ENCODE results near the gene DEPP1. TPM values are rescaled to one million over a fixed set of nuclear protein-coding genes. Genes with fewer than 3 reads are reported as not detected.

Gene DEPP1
- total RNA-seq, 1 donor from 2014 or later = 16.6 TPM

- no peaks in the 10 kb centered on the region for H3K27me3 Mint-ChIP-seq
- peaks cover 28% of the 10 kb centered on the region for H3K4me1 Mint-ChIP-seq (ENCODE audit: low read depth)
- H3K36me3 Mint-ChIP-seq (ENCODE audit: insufficient read depth) = peaks cover 6% of the 10 kb centered on the region
- TF ChIP-seq CTCF (IDR thresholded peaks at IDR 0.05; ENCODE audit: unreplicated experiment) = no peak
- DNase-seq (ENCODE audit: low spot score, unreplicated experiment) = no peak
- H3K27ac Mint-ChIP-seq = no peak overlapping the region
- no peak overlapping the region for H3K4me3 Mint-ChIP-seq (ENCODE audit: low read depth)
- H3K9me3 Mint-ChIP-seq (ENCODE audit: low read depth) = no peaks in the 10 kb centered on the region
These were observed 10.5 kb downstream of the DEPP1 start for GRCh38 chr10:44968091-44968490.

GRCh38 chr10:44967616-44968015 lies 11.0 kb downstream of the DEPP1 start:
- Mint-ChIP-seq H3K27me3 (no peaks in the 10 kb centered on the region), H3K4me1 (ENCODE audit: low read depth) (peaks cover 33% of the 10 kb centered on the region), H3K9me3 (ENCODE audit: low read depth) (no peaks in the 10 kb centered on the region), H3K36me3 (ENCODE audit: insufficient read depth) (peaks cover 6% of the 10 kb centered on the region), H3K27ac (no peak overlapping the region), H3K4me3 (ENCODE audit: low read depth) (no peak overlapping the region)
- TF ChIP-seq CTCF (IDR thresholded peaks at IDR 0.05; ENCODE audit: unreplicated experiment) = no peak
- DNase-seq (ENCODE audit: low spot score, unreplicated experiment) = no peak

- Mint-ChIP-seq H3K36me3 (ENCODE audit: insufficient read depth) (peaks cover 5% of the 10 kb centered on the region), H3K9me3 (ENCODE audit: low read depth) (no peaks in the 10 kb centered on the region), H3K4me3 (ENCODE audit: low read depth) (no peak overlapping the region), H3K4me1 (ENCODE audit: low read depth) (peaks cover 35% of the 10 kb centered on the region), H3K27ac (no peak overlapping the region), H3K27me3 (no peaks in the 10 kb centered on the region)
- TF ChIP-seq CTCF (IDR thresholded peaks at IDR 0.05; ENCODE audit: unreplicated experiment) = peak; percentile 40
- DNase-seq (ENCODE audit: low spot score, unreplicated experiment) = no peak
These were observed 11.6 kb downstream of the DEPP1 start for GRCh38 chr10:44966816-44967509.

- H3K27ac Mint-ChIP-seq = no peak overlapping the region
- H3K27me3 Mint-ChIP-seq = no peaks in the 10 kb centered on the region
- H3K4me1 Mint-ChIP-seq (ENCODE audit: low read depth) = peaks cover 38% of the 10 kb centered on the region
- H3K9me3 Mint-ChIP-seq (ENCODE audit: low read depth) = no peaks in the 10 kb centered on the region
- DNase-seq (ENCODE audit: low spot score, unreplicated experiment) = no peak
- H3K36me3 Mint-ChIP-seq (ENCODE audit: insufficient read depth) = peaks cover 5% of the 10 kb centered on the region
- no peak for TF ChIP-seq CTCF (IDR thresholded peaks at IDR 0.05; ENCODE audit: unreplicated experiment)
- no peak overlapping the region for H3K4me3 Mint-ChIP-seq (ENCODE audit: low read depth)
These were observed 12.3 kb downstream of the DEPP1 start for GRCh38 chr10:44966129-44966815.

GRCh38 chr10:44965651-44966097 lies 12.9 kb downstream of the DEPP1 start:
- H3K27ac Mint-ChIP-seq = no peak overlapping the region
- H3K4me1 Mint-ChIP-seq (ENCODE audit: low read depth) = peaks cover 44% of the 10 kb centered on the region
- H3K27me3 Mint-ChIP-seq = no peaks in the 10 kb centered on the region
- no peak overlapping the region for H3K4me3 Mint-ChIP-seq (ENCODE audit: low read depth)
- no peak for DNase-seq (ENCODE audit: low spot score, unreplicated experiment)
- H3K9me3 Mint-ChIP-seq (ENCODE audit: low read depth) = no peaks in the 10 kb centered on the region
- H3K36me3 Mint-ChIP-seq (ENCODE audit: insufficient read depth) = peaks cover 5% of the 10 kb centered on the region
- no peak for TF ChIP-seq CTCF (IDR thresholded peaks at IDR 0.05; ENCODE audit: unreplicated experiment)

Measured in progenitor cell of endocrine pancreas (in vitro differentiated cells).